Smooth muscle cell (in vitro differentiated cells): ENCODE data around the gene KIF16B. TPM values are rescaled to one million over a fixed set of nuclear protein-coding genes. Genes with fewer than 3 reads are reported as not detected.

Experiments
- DNase-seq: peaks from one replicate; lab custom pipeline; 2025; ENCODE audit not compliant: unreplicated experiment; lab: John Stamatoyannopoulos, UW
- H2AFZ ChIP-seq: fragments of 200-600 bp; sonication (generic); 2 replicates; pipeline ENCODE4 v1.6.0; 2016; ENCODE audit warnings: antibody characterized with exemption, low read depth, mild to moderate bottlenecking
- H3F3A ChIP-seq: fragments of 200-600 bp; sonication (generic); 2 replicates; pipeline ENCODE4 v1.6.0; 2017; ENCODE audit warnings: antibody characterized with exemption, low read depth
- H3K27ac ChIP-seq: fragments of 200-600 bp; sonication (generic); 2 replicates; pipeline ENCODE4 v1.5.1; 2016; ENCODE audit warnings: low read depth, mild to moderate bottlenecking
- H3K27me3 ChIP-seq: fragments of 200-600 bp; sonication (generic); 2 replicates; pipeline ENCODE4 v1.6.1; 2016; ENCODE audit warnings: low read depth, mild to moderate bottlenecking
- H3K36me3 ChIP-seq: fragments of 200-600 bp; sonication (generic); 2 replicates; pipeline ENCODE4 v1.5.1; 2016; ENCODE audit warnings: low read depth
- H3K4me1 ChIP-seq: fragments of 200-600 bp; sonication (generic); 2 replicates; pipeline ENCODE4 v1.5.1; 2016; ENCODE audit warnings: low read depth
- H3K4me2 ChIP-seq: fragments of 200-600 bp; sonication (generic); 2 replicates; pipeline ENCODE4 v1.6.0; 2016; ENCODE audit warnings: mild to moderate bottlenecking
- H3K4me3 ChIP-seq: fragments of 200-600 bp; sonication (generic); 2 replicates; pipeline ENCODE4 v1.5.1; 2016; ENCODE audit warnings: mild to moderate bottlenecking
- H3K79me2 ChIP-seq: fragments of 200-600 bp; sonication (generic); 2 replicates; pipeline ENCODE4 v1.6.0; 2016; ENCODE audit warnings: low read depth, mild to moderate bottlenecking
- H3K9ac ChIP-seq: fragments of 200-600 bp; sonication (generic); 2 replicates; pipeline ENCODE4 v1.6.0; 2016; ENCODE audit warnings: low read depth
- H3K9me3 ChIP-seq: fragments of 200-600 bp; sonication (generic); replicated peaks from 2 replicates; pipeline ENCODE4 v1.5.1; 2016; ENCODE audit warnings: low read depth
- H4K20me1 ChIP-seq: fragments of 200-600 bp; sonication (generic); 2 replicates; pipeline ENCODE4 v1.6.0; 2016; ENCODE audit warnings: low read depth
- CTCF ChIP-seq: fragments of 200-600 bp; sonication (generic); IDR thresholded peaks from 2 replicates; pipeline ENCODE4 v1.5.1; 2017; ENCODE audit warnings: borderline replicate concordance, mild to moderate bottlenecking, antibody characterized with exemption; ENCODE audit not compliant: insufficient read depth, poor library complexity, severe bottlenecking
- WGBS: methylation state at CpG from one replicate; pipeline ENCODE4 v1.1.7; 2016; ENCODE audit warnings: low lambda C conversion rate; 5-methylcytosine and 5-hydroxymethylcytosine counted together
- polyA plus RNA-seq: library from polyadenylated mRNA; unstranded; fragments of >200 nt; fragmentation: Nextera tagmentation; extraction: Ambion mirVana; gene quantifications from 2 replicates; pipeline ENCODE4 v1.2.1, GENCODE V29; 2016
- total RNA-seq: library from RNA; depleted of rRNA; stranded (reverse); fragments of >200 nt; gene quantifications from 2 replicates; pipeline ENCODE4 v1.2.3, GENCODE V29; 2014

The KIF16B gene
- total and polyA plus RNA-seq, 2 experiments from 2014 or later = 3.6 to 12.9 TPM

DNA sequence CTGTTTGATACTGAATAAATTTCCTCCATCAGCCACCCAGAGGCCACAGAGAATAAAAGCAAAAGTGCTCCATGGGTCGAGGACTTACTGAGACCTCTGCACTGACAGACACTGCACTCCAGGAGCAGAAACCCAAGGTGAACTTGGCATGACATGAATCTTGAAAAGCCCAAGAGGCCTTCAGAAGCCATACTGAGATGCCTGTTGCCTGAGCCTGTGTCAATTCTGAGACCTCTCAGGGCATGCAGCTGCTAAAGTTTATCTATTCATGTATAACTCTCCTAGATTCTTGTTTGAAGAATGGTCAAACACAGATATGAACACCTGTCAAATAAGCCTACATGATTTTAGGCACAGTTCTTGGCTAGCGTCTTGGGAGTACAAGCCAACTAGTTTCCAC lies 145.7 kb downstream of the KIF16B start:
- Histone ChIP-seq H3K27ac (no peak overlapping the region), H3K4me1 (no peaks in the 10 kb centered on the region), H3K79me2 (no peaks in the 10 kb centered on the region), H3K9ac (no peak overlapping the region), H3K4me3 (no peak overlapping the region), H3K27me3 (no peaks in the 10 kb centered on the region), H3K36me3 (no peaks in the 10 kb centered on the region), H3K4me2 (no peak overlapping the region), H4K20me1 (no peaks in the 10 kb centered on the region), H2AFZ (no peak overlapping the region), H3F3A (no peaks in the 10 kb centered on the region), H3K9me3 (no peaks in the 10 kb centered on the region)
- DNase-seq = no peak
- no peak for TF ChIP-seq CTCF
- WGBS = 91% methylated on average over 2 of the region's 2 CpGs

- 88% methylated on average over 1 of the region's 1 CpG for WGBS
- H3F3A ChIP-seq = no peaks in the 10 kb centered on the region
- H3K4me1 ChIP-seq = no peaks in the 10 kb centered on the region
- H2AFZ ChIP-seq = no peak overlapping the region
- H3K4me2 ChIP-seq = no peak overlapping the region
- no peaks in the 10 kb centered on the region for H3K79me2 ChIP-seq
- H4K20me1 ChIP-seq = no peaks in the 10 kb centered on the region
- no peak overlapping the region for H3K27ac ChIP-seq
- no peaks in the 10 kb centered on the region for H3K27me3 ChIP-seq
- no peak overlapping the region for H3K9ac ChIP-seq
- H3K4me3 ChIP-seq = no peak overlapping the region
- no peak for TF ChIP-seq CTCF
- H3K9me3 ChIP-seq = no peaks in the 10 kb centered on the region
- DNase-seq = no peak
- no peaks in the 10 kb centered on the region for H3K36me3 ChIP-seq
Measured at GRCh38 chr20:16424780-16425179, 148.5 kb downstream of the KIF16B start.

- Histone ChIP-seq H2AFZ (no peak overlapping the region), H3K9ac (no peak overlapping the region)
- 81% methylated on average over 4 of the region's 4 CpGs for WGBS
Measured at GRCh38 chr20:16423311-16424212, 149.7 kb downstream of the KIF16B start.

More at GRCh38 chr20:16423311-16424212, 149.7 kb downstream of the KIF16B start:
- Histone ChIP-seq H3K27ac (no peak overlapping the region), H3K4me1 (no peaks in the 10 kb centered on the region), H3K36me3 (no peaks in the 10 kb centered on the region), H3K79me2 (no peaks in the 10 kb centered on the region), H4K20me1 (no peaks in the 10 kb centered on the region), H3K4me2 (no peak overlapping the region), H3K4me3 (no peak overlapping the region), H3K27me3 (no peaks in the 10 kb centered on the region), H3K9me3 (no peaks in the 10 kb centered on the region), H3F3A (no peaks in the 10 kb centered on the region)
- TF ChIP-seq CTCF = no peak
- DNase-seq = no peak
